Upper lobe of left lung (tissue), 6 donors: ENCODE data around the gene CSH1. TPM values are rescaled to one million over a fixed set of nuclear protein-coding genes. Genes with fewer than 3 reads are reported as not detected.
"Not testable (repeated sequence)": the region's sequence is repeated elsewhere in the genome, so short reads cannot be mapped to it uniquely, and the experiment has no call there.

Experiments
- ATAC-seq, 2 donors: fragments of 200-7000 bp; cut with Tn5 transposase; one replicate each; pipeline ENCODE4 v1.9.1; 2022; ENCODE audit warnings: mild to moderate bottlenecking in 2 of 2, moderate library complexity in 2 of 2; ENCODE audit not compliant: low FRiP score in 2 of 2
- DNase-seq, 2 donors: peaks; one replicate each; pipeline ENCODE4 v3.0.0-alpha.2; 2019 to 2020
- H3K27ac ChIP-seq, 4 donors: fragments of 200-600 bp; sonication (generic); one replicate each; pipeline ENCODE4 v1.5.1; 2016 to 2019
- H3K27me3 ChIP-seq, 4 donors: fragments of 200-600 bp; sonication (generic); one replicate each; pipeline ENCODE4 v1.5.1; 2017 to 2019
- H3K36me3 ChIP-seq, 4 donors: fragments of 200-600 bp; sonication (generic); one replicate each; pipeline ENCODE4 v1.5.1; 2016 to 2019
- H3K4me1 ChIP-seq, 4 donors: fragments of 200-600 bp; sonication (generic); one replicate each; pipeline ENCODE4 v1.5.1; 2018 to 2019
- H3K4me3 ChIP-seq, 4 donors: fragments of 200-600 bp; sonication (generic); one replicate each; pipeline ENCODE4 v1.5.1; 2017 to 2019; ENCODE audit warnings: mild to moderate bottlenecking in 2 of 4, moderate library complexity in 1 of 4
- H3K9me3 ChIP-seq, 4 donors: fragments of 200-600 bp; sonication (generic); one replicate each; pipeline ENCODE4 v1.5.1; 2018 to 2019
- CTCF ChIP-seq, 6 experiments: fragments of 450-650 bp in 4 of 6; fragments of 200-600 bp in 2 of 6; sonication (generic) in 2 of 6; IDR thresholded peaks; one replicate each; pipeline ENCODE4 v1.5.1; 2016 to 2019; ENCODE audit warnings: antibody characterized with exemption in 6 of 6
- EP300 ChIP-seq, 4 donors: sonication (generic); formaldehyde crosslinking; IDR thresholded peaks; one replicate each; pipeline ENCODE4 v1.5.1; 2017; ENCODE audit warnings: antibody characterized with exemption in 4 of 4, control low read depth in 2 of 4
- POLR2A ChIP-seq, 4 donors: fragments of 450-650 bp; IDR thresholded peaks; one replicate each; pipeline ENCODE4 v1.5.1; 2016 to 2017; ENCODE audit warnings: antibody characterized with exemption in 4 of 4, mild to moderate bottlenecking in 2 of 4
- POLR2AphosphoS5 ChIP-seq, 2 donors: sonication (generic); formaldehyde crosslinking; IDR thresholded peaks; one replicate each; pipeline ENCODE4 v1.5.1; 2017; ENCODE audit warnings: antibody characterized with exemption in 2 of 2
- WGBS, 2 donors: methylation state at CpG; one replicate each; pipeline ENCODE4 v1.1.5; 2017 to 2018; 5-methylcytosine and 5-hydroxymethylcytosine counted together
- total RNA-seq, 6 donors: library from RNA; depleted of rRNA in 4 of 6; stranded (reverse); fragments of >200 nt in 4 of 6; gene quantifications; one replicate each; pipeline versions ENCODE4 v1.1.0 to v1.2.1, GENCODE V29; 2016 to 2021
- donor health status: DM: no; HTN: no; CAD: no; lungs with moderate emphysema.
- donor health status: DM: no; HTN: yes; CAD: no; lungs with severe emphysema.

CSH1 gene
- total RNA-seq, 6 donors from 2014 or later: not detected

GRCh38 chr17:63880706-63881105, 15.7 kb downstream of the CSH1 start:
- no peak for ATAC-seq
- Histone ChIP-seq H3K4me1 (no peaks in the 10 kb centered on the region), H3K27ac (no peak overlapping the region), H3K4me3 (no peak overlapping the region), H3K27me3 (no peaks in the 10 kb centered on the region), H3K9me3 (no peaks in the 10 kb centered on the region), H3K36me3 (no peaks in the 10 kb centered on the region)
- DNase-seq: peak in 1 of 2 donors; percentile 52
- TF ChIP-seq CTCF (IDR thresholded peaks at IDR 0.05) (no peak), EP300 (IDR thresholded peaks at IDR 0.05) (no peak), POLR2AphosphoS5 (IDR thresholded peaks at IDR 0.05) (no peak), POLR2A (IDR thresholded peaks at IDR 0.05) (no peak)
- WGBS, 2 donors: 88 to 90% methylated on average over 4 to 12 of the region's 12 CpGs

GRCh38 chr17:63878413-63878812, 18.0 kb downstream of the CSH1 start:
- H3K27me3 ChIP-seq, H3K4me1 ChIP-seq, H3K36me3 ChIP-seq, DNase-seq, H3K9me3 ChIP-seq, H3K27ac ChIP-seq, H3K4me3 ChIP-seq, ATAC-seq: not testable (repeated sequence)
- WGBS, 2 donors: 80 to 94% methylated on average over 9 of the region's 9 CpGs

- not testable (repeated sequence) for H3K36me3 ChIP-seq, H3K27me3 ChIP-seq, H3K9me3 ChIP-seq, H3K27ac ChIP-seq, H3K4me1 ChIP-seq, DNase-seq, H3K4me3 ChIP-seq, ATAC-seq
- 84% methylated on average over 6 of the region's 6 CpGs for WGBS, 2 donors
Observed at GRCh38 chr17:63874693-63875092, 21.7 kb downstream of the CSH1 start.

GRCh38 chr17:63874061-63874626, 22.2 kb downstream of the CSH1 start:
- H3K27me3 ChIP-seq, H3K4me3 ChIP-seq, DNase-seq, ATAC-seq, H3K36me3 ChIP-seq, H3K27ac ChIP-seq, H3K4me1 ChIP-seq, H3K9me3 ChIP-seq: not testable (repeated sequence)
- 75 to 79% methylated on average over 4 to 6 of the region's 8 CpGs for WGBS, 2 donors

- not testable (repeated sequence) for H3K4me1 ChIP-seq, H3K27me3 ChIP-seq, H3K9me3 ChIP-seq, ATAC-seq, H3K4me3 ChIP-seq, DNase-seq, H3K27ac ChIP-seq, H3K36me3 ChIP-seq
- 72 to 80% methylated on average over 1 to 3 of the region's 7 CpGs for WGBS, 2 donors
Observed at GRCh38 chr17:63873577-63873976, 22.8 kb downstream of the CSH1 start, which contains the start of gene CSH2. TSS of gene CSH2 (minus strand) at chr17:63873677. CDS start at chr17:63873614, 63 bp downstream.

- not testable (repeated sequence) for H3K9me3 ChIP-seq, H3K36me3 ChIP-seq, ATAC-seq, H3K4me1 ChIP-seq, H3K27ac ChIP-seq, H3K27me3 ChIP-seq, H3K4me3 ChIP-seq, DNase-seq
- 88 to 96% methylated on average over 10 to 15 of the region's 15 CpGs for WGBS, 2 donors
Observed at GRCh38 chr17:63871646-63872365, 24.6 kb downstream of the CSH1 start.

GRCh38 chr17:63870292-63870665, 26.1 kb downstream of the CSH1 start:
- not testable (repeated sequence) for H3K9me3 ChIP-seq, H3K4me3 ChIP-seq, H3K27me3 ChIP-seq, H3K4me1 ChIP-seq, H3K36me3 ChIP-seq, DNase-seq, ATAC-seq, H3K27ac ChIP-seq
- WGBS, 2 donors: 80 to 93% methylated on average over 4 of the region's 4 CpGs

- not testable (repeated sequence) for ATAC-seq
Observed at GRCh38 chr17:63869491-63870291, 26.7 kb downstream of the CSH1 start.

GRCh38 chr17:63866625-63867024, 29.7 kb downstream of the CSH1 start:
- not testable (repeated sequence) for H3K36me3 ChIP-seq, H3K4me3 ChIP-seq, H3K27ac ChIP-seq, H3K4me1 ChIP-seq, H3K27me3 ChIP-seq, H3K9me3 ChIP-seq, DNase-seq
- peak; percentile 61 to 62 for ATAC-seq
- WGBS, 2 donors: 64 to 77% methylated on average over 3 to 5 of the region's 7 CpGs

More at GRCh38 chr17:63869491-63870291, 26.7 kb downstream of the CSH1 start:
- H3K9me3 ChIP-seq, H3K27me3 ChIP-seq, DNase-seq, H3K4me3 ChIP-seq, H3K36me3 ChIP-seq, H3K27ac ChIP-seq, H3K4me1 ChIP-seq: not testable (repeated sequence)
- WGBS, 2 donors: 55 to 57% methylated on average over 9 of the region's 9 CpGs
- peak in 1 of 6 experiments; percentile 7 for TF ChIP-seq CTCF (IDR thresholded peaks at IDR 0.05)
